ENCODE data around the gene ZCCHC7. TPM values are rescaled to one million over a fixed set of nuclear protein-coding genes. Genes with fewer than 3 reads are reported as not detected.
"Not testable (repeated sequence)": the region's sequence is repeated elsewhere in the genome, so short reads cannot be mapped to it uniquely, and the experiment has no call there.

The ZCCHC7 gene
- total and polyA plus RNA-seq, 7 experiments from 2014 or later: 26.1 to 47.1 (median 40.3) TPM

DNA sequence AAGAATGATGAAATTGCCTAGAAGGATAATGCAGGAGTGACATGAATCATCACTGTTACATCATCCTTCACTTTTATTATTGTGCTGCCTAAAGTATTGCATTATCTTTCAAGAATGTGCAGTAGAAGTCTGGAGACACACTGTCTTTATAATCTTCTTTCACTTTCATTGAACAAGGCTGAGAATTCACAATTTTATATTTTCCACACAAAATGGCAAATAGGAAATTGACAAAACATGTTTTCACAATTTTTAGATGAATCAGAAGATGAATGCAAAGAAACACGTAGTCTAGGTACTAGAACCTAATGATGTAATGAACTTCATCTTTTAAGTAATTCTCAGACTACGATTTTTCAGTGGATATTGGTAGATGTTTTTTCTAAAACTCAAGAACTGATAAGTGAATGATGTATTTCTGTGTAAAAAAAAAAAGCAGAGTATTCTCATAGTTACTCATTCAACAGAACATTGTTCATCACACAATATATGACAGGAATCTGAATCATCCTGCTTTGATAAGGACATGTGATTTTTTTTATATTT lies 170.6 kb downstream of the ZCCHC7 start:
- Mint-ChIP-seq H3K27ac (peak overlapping the region in 1 of 9 donors; percentile 50), H3K4me1 (peaks cover 27 to 68% (median 55%) of the 10 kb centered on the region in 7 donors), H3K4me3 (peak overlapping the region in 2 of 10 donors; percentile 3 to 53), H3K36me3 (peaks cover 0 to 22% (median 21%) of the 10 kb centered on the region in 5 donors), H3K9me3 (peaks cover 0 to 5% (median 0%) of the 10 kb centered on the region in 11 donors), H3K27me3 (no peaks in the 10 kb centered on the region)
- no peaks in the 10 kb centered on the region for H3K27me3 ChIP-seq (ENCODE audit: control insufficient read depth in 2 of 2, insufficient read depth in 2 of 2, low read length in 2 of 2)
- no peaks in the 10 kb centered on the region for H3K4me1 ChIP-seq (ENCODE audit: control insufficient read depth in 2 of 2, insufficient read depth in 2 of 2, low read length in 2 of 2)
- DNase-seq (no peak), ATAC-seq (peak; percentile 32)
- H3K27ac ChIP-seq (ENCODE audit: low read depth, low read length): no peak overlapping the region
- H3K9me3 ChIP-seq (ENCODE audit: control insufficient read depth in 2 of 3, low read length in 3 of 3): no peaks in the 10 kb centered on the region
- no peaks in the 10 kb centered on the region for H3K36me3 ChIP-seq (ENCODE audit: control insufficient read depth in 2 of 3, insufficient read depth in 3 of 3, low read length in 3 of 3)
- no peak overlapping the region for H3K4me3 ChIP-seq (ENCODE audit: low read length)
- CTCF ChIA-PET: no interaction called here
- POLR2A ChIA-PET: no interaction called here
- intact Hi-C loops (cut with micrococcal nuclease): loop anchor here in 1 of 2 donors (10.0 kb wide), 1 partner anchor 46 kb away; no protein-coding TSS in a partner anchor

DNA sequence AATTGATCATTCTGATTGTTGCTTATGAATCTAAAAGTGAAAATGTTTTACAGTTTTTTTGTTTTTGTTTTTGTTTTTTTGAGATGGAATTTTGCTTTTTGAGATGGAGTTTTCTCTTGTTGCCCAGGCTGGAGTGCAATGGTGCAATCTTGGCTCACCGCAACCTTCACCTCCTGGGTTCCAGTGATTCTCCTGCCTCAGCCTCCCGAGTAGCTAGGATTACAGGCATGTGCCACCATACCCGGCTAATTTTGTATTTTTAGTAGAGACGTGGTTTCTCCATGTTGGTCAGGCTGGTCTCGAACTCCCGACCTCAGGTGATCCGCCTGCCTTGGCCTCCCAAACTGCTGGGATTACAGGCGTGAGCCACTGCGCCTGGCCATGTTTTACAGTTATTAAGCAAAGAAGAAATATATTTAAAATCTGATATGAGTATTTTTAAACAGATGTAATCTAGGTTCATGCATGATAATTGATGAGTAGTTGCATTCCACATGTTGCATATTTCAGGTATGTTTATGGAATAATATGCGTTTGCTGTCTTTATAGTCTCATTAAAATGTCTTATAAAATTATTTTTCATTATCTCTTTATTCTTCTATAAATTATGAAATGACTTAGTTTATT lies 171.4 kb downstream of the ZCCHC7 start:
- intact Hi-C loops (cut with micrococcal nuclease): loop anchor here in 1 of 2 donors (10.0 kb wide), 1 partner anchor 47 kb away; no protein-coding TSS in a partner anchor
- H3K27me3 Mint-ChIP-seq; H3K4me1 ChIP-seq (ENCODE audit: control insufficient read depth in 2 of 2, insufficient read depth in 2 of 2, low read length in 2 of 2); H3K27ac ChIP-seq (ENCODE audit: low read depth, low read length); DNase-seq; POLR2A ChIA-PET; H3K27ac Mint-ChIP-seq; CTCF ChIA-PET; H3K36me3 ChIP-seq (ENCODE audit: control insufficient read depth in 2 of 3, insufficient read depth in 3 of 3, low read length in 3 of 3); ATAC-seq; H3K27me3 ChIP-seq (ENCODE audit: control insufficient read depth in 2 of 2, insufficient read depth in 2 of 2, low read length in 2 of 2); H3K9me3 ChIP-seq (ENCODE audit: control insufficient read depth in 2 of 3, low read length in 3 of 3); H3K9me3 Mint-ChIP-seq; H3K4me3 ChIP-seq (ENCODE audit: low read length); H3K4me3 Mint-ChIP-seq: not testable (repeated sequence)
- peaks cover 26 to 75% (median 62%) of the 10 kb centered on the region in 7 donors for H3K4me1 Mint-ChIP-seq
- H3K36me3 Mint-ChIP-seq: peaks cover 0 to 24% (median 24%) of the 10 kb centered on the region in 5 donors

DNA sequence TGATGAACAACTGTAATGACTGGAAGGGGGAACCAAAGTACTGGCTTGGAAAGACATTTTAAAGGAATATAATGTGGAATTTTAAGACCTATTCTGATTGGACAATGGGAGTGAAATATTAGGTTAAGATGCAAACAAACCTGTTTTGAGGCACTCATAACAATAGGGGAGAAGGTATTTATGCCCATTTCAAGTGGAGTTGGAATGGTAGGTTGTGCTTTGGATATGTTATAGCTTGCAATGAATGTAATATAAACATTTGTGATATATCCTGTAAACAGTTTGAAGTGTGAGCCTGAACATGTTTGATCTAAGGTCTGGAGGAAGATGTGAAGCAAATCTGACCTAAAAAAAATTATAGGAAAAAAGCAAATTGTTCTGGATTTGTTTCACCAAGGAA lies 172.5 kb downstream of the ZCCHC7 start:
- DNase-seq (no peak), ATAC-seq (no peak)
- Mint-ChIP-seq H3K9me3 (peaks cover 0 to 5% (median 0%) of the 10 kb centered on the region in 11 donors), H3K36me3 (peaks cover 0 to 25% (median 22%) of the 10 kb centered on the region in 5 donors), H3K27ac (peak overlapping the region in 1 of 9 donors; percentile 4), H3K4me1 (peaks cover 23 to 80% (median 65%) of the 10 kb centered on the region in 7 donors), H3K4me3 (no peak overlapping the region), H3K27me3 (no peaks in the 10 kb centered on the region)
- intact Hi-C loops (cut with micrococcal nuclease): loop anchor here in 1 of 2 donors (10.0 kb wide), 1 partner anchor 48 kb away; no protein-coding TSS in a partner anchor
- H3K36me3 ChIP-seq (ENCODE audit: control insufficient read depth in 2 of 3, insufficient read depth in 3 of 3, low read length in 3 of 3): no peaks in the 10 kb centered on the region
- H3K27me3 ChIP-seq (ENCODE audit: control insufficient read depth in 2 of 2, insufficient read depth in 2 of 2, low read length in 2 of 2): no peaks in the 10 kb centered on the region
- ChIA-PET CTCF (interaction anchor here (0.7 kb wide), 1 partner anchor 166 kb away, joined by 3 read pairs; no protein-coding TSS in a partner anchor), POLR2A (interaction anchor here (0.7 kb wide), 1 partner anchor 30 kb away, joined by 4 read pairs; no protein-coding TSS in a partner anchor)
- H3K9me3 ChIP-seq (ENCODE audit: control insufficient read depth in 2 of 3, low read length in 3 of 3): no peaks in the 10 kb centered on the region
- H3K27ac ChIP-seq (ENCODE audit: low read depth, low read length): no peak overlapping the region
- H3K4me3 ChIP-seq (ENCODE audit: low read length): no peak overlapping the region
- no peaks in the 10 kb centered on the region for H3K4me1 ChIP-seq (ENCODE audit: control insufficient read depth in 2 of 2, insufficient read depth in 2 of 2, low read length in 2 of 2)

DNA sequence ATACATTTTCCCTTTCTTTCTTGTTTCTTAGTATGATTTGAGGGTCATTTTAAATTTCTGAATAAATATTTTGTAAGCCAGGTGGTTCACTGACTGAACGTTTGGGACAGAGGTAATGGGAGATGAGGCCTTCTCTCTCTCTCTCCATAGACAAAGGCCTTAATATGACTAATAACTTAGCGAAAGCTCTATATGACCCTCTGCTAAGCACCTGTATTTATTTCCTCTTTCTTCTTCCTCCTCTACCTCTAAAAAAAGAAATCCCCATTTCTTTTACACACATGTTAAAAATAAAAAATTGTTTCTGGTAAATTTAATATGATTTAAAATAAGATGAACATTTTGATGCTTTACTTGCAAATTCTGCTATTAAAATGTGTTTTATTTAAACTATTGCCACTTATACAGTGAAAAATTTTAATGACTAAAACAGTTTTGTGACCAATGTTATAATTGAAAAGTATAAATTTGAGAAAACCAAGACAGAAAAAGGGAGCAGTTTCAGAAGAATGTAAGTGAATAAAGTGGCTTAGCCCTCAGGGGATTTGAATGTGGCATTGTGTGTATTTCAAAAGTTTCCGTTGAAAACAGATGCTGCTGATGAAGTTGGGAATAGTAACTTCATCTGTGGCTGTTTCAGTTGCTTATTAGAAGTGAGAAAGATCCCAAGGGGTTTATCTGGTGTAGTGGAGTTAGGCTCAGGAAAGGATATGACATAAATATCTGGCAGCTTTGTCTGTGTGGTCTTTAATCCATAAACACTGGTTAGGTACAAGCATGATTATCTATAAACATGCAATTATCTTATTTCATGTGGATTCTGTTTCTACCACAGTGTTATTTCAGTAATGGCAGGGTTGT lies 173.5 kb downstream of the ZCCHC7 start:
- DNase-seq: no peak
- ChIA-PET POLR2A (no interaction called here), CTCF (interaction anchor here (0.7 kb wide), 1 partner anchor 165 kb away, joined by 3 read pairs; no protein-coding TSS in a partner anchor)
- Mint-ChIP-seq H3K36me3 (peaks cover 0 to 26% (median 22%) of the 10 kb centered on the region in 5 donors), H3K9me3 (peaks cover 0 to 3% (median 0%) of the 10 kb centered on the region in 11 donors), H3K27me3 (no peaks in the 10 kb centered on the region), H3K4me1 (peaks cover 24 to 83% (median 70%) of the 10 kb centered on the region in 7 donors), H3K4me3 (peak overlapping the region in 1 of 10 donors; percentile 10), H3K27ac (no peak overlapping the region)
- no peak overlapping the region for H3K27ac ChIP-seq (ENCODE audit: low read depth, low read length)
- no peaks in the 10 kb centered on the region for H3K9me3 ChIP-seq (ENCODE audit: control insufficient read depth in 2 of 3, low read length in 3 of 3)
- intact Hi-C loops (cut with micrococcal nuclease): loop anchor here in 1 of 2 donors (10.0 kb wide), 1 partner anchor 49 kb away; no protein-coding TSS in a partner anchor
- H3K4me3 ChIP-seq (ENCODE audit: low read length): no peak overlapping the region
- H3K27me3 ChIP-seq (ENCODE audit: control insufficient read depth in 2 of 2, insufficient read depth in 2 of 2, low read length in 2 of 2): no peaks in the 10 kb centered on the region
- peaks cover 0 to 2% of the 10 kb centered on the region in 2 donors for H3K4me1 ChIP-seq (ENCODE audit: control insufficient read depth in 2 of 2, insufficient read depth in 2 of 2, low read length in 2 of 2)
- no peak for ATAC-seq
- H3K36me3 ChIP-seq (ENCODE audit: control insufficient read depth in 2 of 3, insufficient read depth in 3 of 3, low read length in 3 of 3): no peaks in the 10 kb centered on the region

DNA sequence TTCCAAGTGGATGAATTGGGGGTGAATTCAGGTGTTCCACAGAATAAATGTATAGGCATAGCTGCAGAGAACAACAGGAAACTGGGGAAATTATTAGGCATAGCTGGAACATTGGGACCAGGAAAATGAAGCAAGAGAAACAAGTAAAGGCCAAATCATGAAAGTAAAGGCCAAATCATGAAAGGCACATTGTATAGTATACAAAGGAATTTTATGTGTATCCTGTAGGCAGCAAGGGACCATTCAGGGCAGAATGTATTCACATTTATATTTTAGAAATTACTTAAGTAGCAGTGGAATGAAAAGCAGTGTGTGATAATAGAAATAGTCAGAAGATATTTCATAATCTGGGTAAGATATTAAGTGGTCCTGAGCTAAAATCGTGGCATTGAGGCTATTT lies 174.8 kb downstream of the ZCCHC7 start:
- peaks cover 0 to 12% of the 10 kb centered on the region in 2 donors for H3K4me1 ChIP-seq (ENCODE audit: control insufficient read depth in 2 of 2, insufficient read depth in 2 of 2, low read length in 2 of 2)
- H3K36me3 ChIP-seq (ENCODE audit: control insufficient read depth in 2 of 3, insufficient read depth in 3 of 3, low read length in 3 of 3): no peaks in the 10 kb centered on the region
- Mint-ChIP-seq H3K9me3 (no peaks in the 10 kb centered on the region), H3K4me1 (peaks cover 22 to 86% (median 73%) of the 10 kb centered on the region in 7 donors), H3K27me3 (no peaks in the 10 kb centered on the region), H3K36me3 (peaks cover 0 to 22% (median 15%) of the 10 kb centered on the region in 5 donors), H3K4me3 (peak overlapping the region in 1 of 10 donors; percentile 5), H3K27ac (peak overlapping the region in 1 of 9 donors; percentile 2)
- no peak overlapping the region for H3K4me3 ChIP-seq (ENCODE audit: low read length)
- no peaks in the 10 kb centered on the region for H3K27me3 ChIP-seq (ENCODE audit: control insufficient read depth in 2 of 2, insufficient read depth in 2 of 2, low read length in 2 of 2)
- H3K27ac ChIP-seq (ENCODE audit: low read depth, low read length): no peak overlapping the region
- H3K9me3 ChIP-seq (ENCODE audit: control insufficient read depth in 2 of 3, low read length in 3 of 3): no peaks in the 10 kb centered on the region
- DNase-seq (no peak), ATAC-seq (no peak)
- ChIA-PET CTCF (no interaction called here), POLR2A (interaction anchor here (0.6 to 0.7 kb wide), 2 partner anchors 13 to 627 kb away, joined by 4 read pairs; no protein-coding TSS in a partner anchor)
- intact Hi-C loops (cut with micrococcal nuclease): loop anchor here in 1 of 2 donors (5.0 to 10.0 kb wide), 2 partner anchors 50 to 213 kb away; no protein-coding TSS in a partner anchor

DNA sequence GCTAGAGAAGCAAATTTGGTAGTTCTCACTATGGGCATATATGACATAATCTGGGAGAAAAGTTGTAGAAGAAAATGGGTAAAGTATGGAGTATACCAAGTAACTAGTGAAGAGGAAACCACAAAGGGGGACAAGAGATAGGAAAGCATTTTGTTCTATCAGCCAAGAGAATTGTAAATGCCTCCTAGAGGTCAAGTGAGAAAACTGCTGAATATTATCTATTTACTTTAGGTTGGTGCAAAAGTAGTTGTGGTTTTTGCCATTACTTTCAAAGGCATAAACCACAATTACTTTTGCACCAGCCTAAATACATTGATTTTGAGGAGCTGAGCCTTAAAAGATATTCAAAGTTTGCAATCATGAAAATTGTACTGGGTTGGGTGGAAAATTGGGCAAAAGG lies 175.4 kb downstream of the ZCCHC7 start:
- H3K27me3 Mint-ChIP-seq: no peaks in the 10 kb centered on the region
- Histone ChIP-seq H3K4me1 (ENCODE audit: control insufficient read depth in 2 of 2, insufficient read depth in 2 of 2, low read length in 2 of 2) (peaks cover under 1 to 18% of the 10 kb centered on the region in 2 donors), H3K9me3 (ENCODE audit: control insufficient read depth in 2 of 3, low read length in 3 of 3) (no peaks in the 10 kb centered on the region), H3K27me3 (ENCODE audit: control insufficient read depth in 2 of 2, insufficient read depth in 2 of 2, low read length in 2 of 2) (no peaks in the 10 kb centered on the region), H3K36me3 (ENCODE audit: control insufficient read depth in 2 of 3, insufficient read depth in 3 of 3, low read length in 3 of 3) (no peaks in the 10 kb centered on the region), H3K27ac (ENCODE audit: low read depth, low read length) (no peak overlapping the region), H3K4me3 (ENCODE audit: low read length) (no peak overlapping the region)
- DNase-seq (no peak), ATAC-seq (no peak)
- H3K36me3 Mint-ChIP-seq: peaks cover 0 to 22% (median 15%) of the 10 kb centered on the region in 5 donors
- intact Hi-C loops (cut with micrococcal nuclease): loop anchor here in 1 of 2 donors (5.0 to 10.0 kb wide), 2 partner anchors 51 to 213 kb away; no protein-coding TSS in a partner anchor
- peak overlapping the region in 2 of 10 donors; percentile 5 to 24 for H3K4me3 Mint-ChIP-seq
- ChIA-PET POLR2A (interaction anchor here (0.7 kb wide), 1 partner anchor 12 kb away, joined by 4 read pairs; no protein-coding TSS in a partner anchor), CTCF (no interaction called here)
- H3K27ac Mint-ChIP-seq: peak overlapping the region in 2 of 9 donors; percentile 2 to 5
- H3K4me1 Mint-ChIP-seq: peaks cover 20 to 87% (median 76%) of the 10 kb centered on the region in 7 donors
- H3K9me3 Mint-ChIP-seq: no peaks in the 10 kb centered on the region
